ENCODE measurements around the gene ADPGK. TPM values are rescaled to one million over a fixed set of nuclear protein-coding genes. Genes with fewer than 3 reads are reported as not detected.
A peak's percentile ranks its signal among the peaks of the same experiment; 100 is the strongest.

The ADPGK gene
- total and polyA plus RNA-seq, 8 donors: 11.9 to 338 (median 69.7) TPM

DNA sequence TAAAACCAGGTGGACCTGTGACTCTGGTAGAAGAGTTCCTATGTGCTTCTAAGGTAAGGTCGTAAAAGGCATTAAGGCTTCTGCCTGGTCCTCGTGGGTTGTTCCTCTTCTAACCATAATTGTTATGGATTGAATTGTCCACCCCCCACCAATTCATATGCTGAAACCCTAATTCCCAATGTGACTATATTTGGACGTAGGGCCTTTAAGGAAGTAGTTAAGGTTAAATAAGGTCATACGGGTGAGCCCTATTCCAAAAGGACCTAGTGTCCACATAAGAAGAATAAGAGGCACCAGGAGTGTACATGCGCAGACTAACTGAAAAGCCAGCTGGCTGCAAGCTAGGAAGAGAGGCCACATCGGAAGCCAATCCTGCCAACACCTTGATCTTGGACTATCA lies 1.9 kb downstream of the ADPGK start:
- no peak for DNase-seq
- H3K4me3 ChIP-seq: peak overlapping the region in 2 of 4 donors; percentile 84 to 100
- intact Hi-C loops (cut with DNase I; ENCODE audit: low total_unique reads): no loop called here
- H3K36me3 ChIP-seq: peaks cover 0 to 38% (median 33%) of the 10 kb centered on the region in 4 donors
- H3K27ac ChIP-seq: no peak overlapping the region
- peaks cover 17 to 44% (median 37%) of the 10 kb centered on the region in 4 donors for H3K4me1 ChIP-seq
- no peaks in the 10 kb centered on the region for H3K27me3 ChIP-seq
- no peaks in the 10 kb centered on the region for H3K9me3 ChIP-seq
- TF ChIP-seq CTCF (IDR thresholded peaks at IDR 0.05): no peak
- TF ChIP-seq POLR2A (IDR thresholded peaks at IDR 0.05): no peak
- no peak for TF ChIP-seq POLR2AphosphoS5 (IDR thresholded peaks at IDR 0.05)
- no peak for TF ChIP-seq EP300 (IDR thresholded peaks at IDR 0.05)
- 72 to 87% (median 85%) methylated on average over 6 of the region's 6 CpGs for WGBS, 5 donors

DNA sequence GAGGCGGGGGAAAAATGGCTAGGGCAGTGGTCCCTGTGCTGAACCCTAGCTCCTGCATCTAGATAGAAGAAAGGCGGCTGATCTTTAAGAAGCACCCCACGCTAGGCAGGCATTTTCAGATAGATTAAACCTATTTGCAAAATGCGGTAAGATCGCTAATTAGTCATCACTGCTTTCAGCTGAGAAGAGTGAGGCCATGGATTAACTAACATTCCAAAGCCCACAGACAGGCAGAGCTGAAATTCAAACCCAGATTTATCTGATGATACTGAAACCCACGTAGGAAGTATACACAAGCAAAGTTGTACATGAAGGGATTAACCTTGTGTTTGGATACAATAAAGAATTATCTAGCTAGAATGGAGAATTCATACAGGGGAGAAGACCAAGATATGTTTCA lies 4.8 kb downstream of the ADPGK start:
- no peaks in the 10 kb centered on the region for H3K27me3 ChIP-seq
- H3K9me3 ChIP-seq: no peaks in the 10 kb centered on the region
- DNase-seq: no peak
- peaks cover 11 to 48% (median 27%) of the 10 kb centered on the region in 4 donors for H3K4me1 ChIP-seq
- TF ChIP-seq POLR2AphosphoS5 (IDR thresholded peaks at IDR 0.05) (no peak), CTCF (IDR thresholded peaks at IDR 0.05) (no peak), EP300 (IDR thresholded peaks at IDR 0.05) (no peak), POLR2A (IDR thresholded peaks at IDR 0.05) (no peak)
- intact Hi-C loops (cut with DNase I; ENCODE audit: low total_unique reads): no loop called here
- no peak overlapping the region for H3K27ac ChIP-seq
- H3K36me3 ChIP-seq: peaks cover 0 to 60% (median 52%) of the 10 kb centered on the region in 4 donors
- 77 to 88% (median 85%) methylated on average over 6 of the region's 6 CpGs for WGBS, 5 donors
- no peak overlapping the region for H3K4me3 ChIP-seq

GRCh38 chr15:72774696-72775383 lies 8.7 kb downstream of the ADPGK start:
- no peak overlapping the region for H3K4me3 ChIP-seq
- no peaks in the 10 kb centered on the region for H3K9me3 ChIP-seq
- no peak for TF ChIP-seq POLR2A (IDR thresholded peaks at IDR 0.05)
- TF ChIP-seq POLR2AphosphoS5 (IDR thresholded peaks at IDR 0.05): no peak
- no peak for TF ChIP-seq CTCF (IDR thresholded peaks at IDR 0.05)
- TF ChIP-seq EP300 (IDR thresholded peaks at IDR 0.05): no peak
- intact Hi-C loops (cut with DNase I; ENCODE audit: low total_unique reads): no loop called here
- no peaks in the 10 kb centered on the region for H3K27me3 ChIP-seq
- peaks cover 8 to 97% (median 85%) of the 10 kb centered on the region in 4 donors for H3K36me3 ChIP-seq
- no peak overlapping the region for H3K27ac ChIP-seq
- WGBS, 5 donors: 77 to 92% (median 91%) methylated on average over 2 of the region's 2 CpGs
- peaks cover 0 to 20% (median 2%) of the 10 kb centered on the region in 4 donors for H3K4me1 ChIP-seq
- DNase-seq: no peak

- intact Hi-C loops (cut with DNase I; ENCODE audit: low total_unique reads): no loop called here
- Histone ChIP-seq H3K36me3 (peaks cover 16 to 97% (median 92%) of the 10 kb centered on the region in 4 donors), H3K27ac (no peak overlapping the region), H3K4me3 (no peak overlapping the region), H3K27me3 (no peaks in the 10 kb centered on the region), H3K4me1 (peaks cover 0 to 14% (median 0%) of the 10 kb centered on the region in 4 donors), H3K9me3 (peaks cover 0 to 22% (median 10%) of the 10 kb centered on the region in 4 donors)
- no peak for TF ChIP-seq EP300 (IDR thresholded peaks at IDR 0.05)
- TF ChIP-seq POLR2A (IDR thresholded peaks at IDR 0.05): no peak
- no peak for TF ChIP-seq POLR2AphosphoS5 (IDR thresholded peaks at IDR 0.05)
- no peak for TF ChIP-seq CTCF (IDR thresholded peaks at IDR 0.05)
- no peak for DNase-seq
- WGBS, 5 donors: 29 to 60% (median 48%) methylated on average over 1 of the region's 1 CpG
These were observed 12.2 kb downstream of the ADPGK start for GRCh38 chr15:72771329-72771725.
